ENCODE data around the gene CP. TPM values are rescaled to one million over a fixed set of nuclear protein-coding genes. Genes with fewer than 3 reads are reported as not detected.

Gene CP
- total and polyA plus RNA-seq, 2 experiments from 2014 or later, result 2.8 to 3.6 TPM

DNA sequence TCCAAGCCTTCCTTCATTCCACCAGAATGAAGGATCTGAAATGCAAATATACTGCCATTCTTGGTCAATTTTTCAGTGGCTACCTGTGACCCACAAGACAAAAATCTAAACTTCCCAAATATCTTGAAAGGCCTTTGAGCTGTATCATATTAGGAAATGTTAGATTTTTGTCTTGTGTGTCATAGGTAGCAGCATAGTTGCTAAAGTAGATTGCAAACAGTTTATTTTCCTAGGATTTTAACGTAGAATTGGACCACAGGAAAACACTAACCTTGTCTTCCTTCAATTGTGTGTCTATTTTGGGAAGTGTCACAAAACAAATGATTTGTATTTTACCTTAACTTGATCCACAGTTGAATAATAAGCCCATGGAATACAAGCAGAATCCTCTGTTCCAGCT, 42.4 kb downstream of the CP start (continued):
- TF ChIP-seq, protein P1, sequence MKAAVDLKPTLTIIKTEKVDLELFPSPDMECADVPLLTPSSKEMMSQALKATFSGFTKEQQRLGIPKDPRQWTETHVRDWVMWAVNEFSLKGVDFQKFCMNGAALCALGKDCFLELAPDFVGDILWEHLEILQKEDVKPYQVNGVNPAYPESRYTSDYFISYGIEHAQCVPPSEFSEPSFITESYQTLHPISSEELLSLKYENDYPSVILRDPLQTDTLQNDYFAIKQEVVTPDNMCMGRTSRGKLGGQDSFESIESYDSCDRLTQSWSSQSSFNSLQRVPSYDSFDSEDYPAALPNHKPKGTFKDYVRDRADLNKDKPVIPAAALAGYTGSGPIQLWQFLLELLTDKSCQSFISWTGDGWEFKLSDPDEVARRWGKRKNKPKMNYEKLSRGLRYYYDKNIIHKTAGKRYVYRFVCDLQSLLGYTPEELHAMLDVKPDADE (IDR thresholded peaks at IDR 0.05), result no peak
- TF ChIP-seq JUNB (IDR thresholded peaks at IDR 0.05; ENCODE audit: unreplicated experiment), result no peak
- TF ChIP-seq, protein P2, sequence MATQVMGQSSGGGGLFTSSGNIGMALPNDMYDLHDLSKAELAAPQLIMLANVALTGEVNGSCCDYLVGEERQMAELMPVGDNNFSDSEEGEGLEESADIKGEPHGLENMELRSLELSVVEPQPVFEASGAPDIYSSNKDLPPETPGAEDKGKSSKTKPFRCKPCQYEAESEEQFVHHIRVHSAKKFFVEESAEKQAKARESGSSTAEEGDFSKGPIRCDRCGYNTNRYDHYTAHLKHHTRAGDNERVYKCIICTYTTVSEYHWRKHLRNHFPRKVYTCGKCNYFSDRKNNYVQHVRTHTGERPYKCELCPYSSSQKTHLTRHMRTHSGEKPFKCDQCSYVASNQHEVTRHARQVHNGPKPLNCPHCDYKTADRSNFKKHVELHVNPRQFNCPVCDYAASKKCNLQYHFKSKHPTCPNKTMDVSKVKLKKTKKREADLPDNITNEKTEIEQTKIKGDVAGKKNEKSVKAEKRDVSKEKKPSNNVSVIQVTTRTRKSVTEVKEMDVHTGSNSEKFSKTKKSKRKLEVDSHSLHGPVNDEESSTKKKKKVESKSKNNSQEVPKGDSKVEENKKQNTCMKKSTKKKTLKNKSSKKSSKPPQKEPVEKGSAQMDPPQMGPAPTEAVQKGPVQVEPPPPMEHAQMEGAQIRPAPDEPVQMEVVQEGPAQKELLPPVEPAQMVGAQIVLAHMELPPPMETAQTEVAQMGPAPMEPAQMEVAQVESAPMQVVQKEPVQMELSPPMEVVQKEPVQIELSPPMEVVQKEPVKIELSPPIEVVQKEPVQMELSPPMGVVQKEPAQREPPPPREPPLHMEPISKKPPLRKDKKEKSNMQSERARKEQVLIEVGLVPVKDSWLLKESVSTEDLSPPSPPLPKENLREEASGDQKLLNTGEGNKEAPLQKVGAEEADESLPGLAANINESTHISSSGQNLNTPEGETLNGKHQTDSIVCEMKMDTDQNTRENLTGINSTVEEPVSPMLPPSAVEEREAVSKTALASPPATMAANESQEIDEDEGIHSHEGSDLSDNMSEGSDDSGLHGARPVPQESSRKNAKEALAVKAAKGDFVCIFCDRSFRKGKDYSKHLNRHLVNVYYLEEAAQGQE (IDR thresholded peaks at IDR 0.05; ENCODE audit: unreplicated experiment), result no peak

DNA sequence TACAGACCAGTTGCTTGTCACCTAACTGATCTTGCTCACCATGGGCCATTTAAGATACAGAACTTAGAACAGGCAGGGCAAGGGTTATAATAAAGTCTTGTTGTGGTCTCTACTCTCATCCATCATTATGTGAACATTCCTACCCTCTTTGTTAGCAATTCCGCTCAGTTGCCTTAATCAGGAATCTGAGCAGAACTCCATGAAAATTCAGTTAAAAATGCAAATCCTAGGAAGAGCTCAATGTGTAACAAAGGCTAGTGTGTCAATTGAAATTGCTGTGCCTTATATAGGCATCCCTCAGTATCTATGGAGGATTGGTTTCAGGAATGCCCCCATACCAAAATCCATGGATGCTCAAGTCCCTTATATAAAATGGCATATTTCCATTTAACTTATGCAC, 44.5 kb downstream of the CP start:
- Mint-ChIP-seq H3K36me3 (ENCODE audit: low read depth) (peaks cover 65% of the 10 kb centered on the region), H3K4me1 (no peaks in the 10 kb centered on the region; the same call in 2 of the 3 replicates), H3K27me3 (ENCODE audit: insufficient read depth, low read depth, poor library complexity) (peaks cover 2% of the 10 kb centered on the region), H3K27ac (no peak overlapping the region), H3K4me3 (no peak overlapping the region), H3K9me3 (no peaks in the 10 kb centered on the region; the same call in 2 of the 3 replicates)
- Histone ChIP-seq H3K36me3 (ENCODE audit: insufficient read depth) (peaks cover 20% of the 10 kb centered on the region; the same call in 1 of the 2 replicates), H3K9me2 (ENCODE audit: insufficient read depth) (no peaks in the 10 kb centered on the region), H3K4me2 (no peak overlapping the region), H3K27ac (ENCODE audit: low read depth) (no peak overlapping the region), H3F3A (replicated peaks; ENCODE audit: low read depth) (no peaks in the 10 kb centered on the region), H3K4me3 (no peak overlapping the region), H4K20me1 (replicated peaks; ENCODE audit: insufficient read depth) (no peaks in the 10 kb centered on the region), H3K4me1 (ENCODE audit: insufficient read depth) (no peaks in the 10 kb centered on the region), H3K79me2 (replicated peaks; ENCODE audit: insufficient read depth) (no peaks in the 10 kb centered on the region), H3K27me3 (ENCODE audit: insufficient read depth) (no peaks in the 10 kb centered on the region), H2AFZ (no peak overlapping the region)
- TF ChIP-seq, protein P3, sequence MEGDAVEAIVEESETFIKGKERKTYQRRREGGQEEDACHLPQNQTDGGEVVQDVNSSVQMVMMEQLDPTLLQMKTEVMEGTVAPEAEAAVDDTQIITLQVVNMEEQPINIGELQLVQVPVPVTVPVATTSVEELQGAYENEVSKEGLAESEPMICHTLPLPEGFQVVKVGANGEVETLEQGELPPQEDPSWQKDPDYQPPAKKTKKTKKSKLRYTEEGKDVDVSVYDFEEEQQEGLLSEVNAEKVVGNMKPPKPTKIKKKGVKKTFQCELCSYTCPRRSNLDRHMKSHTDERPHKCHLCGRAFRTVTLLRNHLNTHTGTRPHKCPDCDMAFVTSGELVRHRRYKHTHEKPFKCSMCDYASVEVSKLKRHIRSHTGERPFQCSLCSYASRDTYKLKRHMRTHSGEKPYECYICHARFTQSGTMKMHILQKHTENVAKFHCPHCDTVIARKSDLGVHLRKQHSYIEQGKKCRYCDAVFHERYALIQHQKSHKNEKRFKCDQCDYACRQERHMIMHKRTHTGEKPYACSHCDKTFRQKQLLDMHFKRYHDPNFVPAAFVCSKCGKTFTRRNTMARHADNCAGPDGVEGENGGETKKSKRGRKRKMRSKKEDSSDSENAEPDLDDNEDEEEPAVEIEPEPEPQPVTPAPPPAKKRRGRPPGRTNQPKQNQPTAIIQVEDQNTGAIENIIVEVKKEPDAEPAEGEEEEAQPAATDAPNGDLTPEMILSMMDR (conservative IDR thresholded peaks at IDR 0.05; ENCODE audit: low read depth in 2 of 2), result no peak
- TF ChIP-seq NANOG (IDR thresholded peaks at IDR 0.05; ENCODE audit: borderline replicate concordance), result no peak
- TF ChIP-seq EZH2phosphoT487 (IDR thresholded peaks at IDR 0.05; ENCODE audit: unreplicated experiment), result no peak
- TF ChIP-seq, protein P4, sequence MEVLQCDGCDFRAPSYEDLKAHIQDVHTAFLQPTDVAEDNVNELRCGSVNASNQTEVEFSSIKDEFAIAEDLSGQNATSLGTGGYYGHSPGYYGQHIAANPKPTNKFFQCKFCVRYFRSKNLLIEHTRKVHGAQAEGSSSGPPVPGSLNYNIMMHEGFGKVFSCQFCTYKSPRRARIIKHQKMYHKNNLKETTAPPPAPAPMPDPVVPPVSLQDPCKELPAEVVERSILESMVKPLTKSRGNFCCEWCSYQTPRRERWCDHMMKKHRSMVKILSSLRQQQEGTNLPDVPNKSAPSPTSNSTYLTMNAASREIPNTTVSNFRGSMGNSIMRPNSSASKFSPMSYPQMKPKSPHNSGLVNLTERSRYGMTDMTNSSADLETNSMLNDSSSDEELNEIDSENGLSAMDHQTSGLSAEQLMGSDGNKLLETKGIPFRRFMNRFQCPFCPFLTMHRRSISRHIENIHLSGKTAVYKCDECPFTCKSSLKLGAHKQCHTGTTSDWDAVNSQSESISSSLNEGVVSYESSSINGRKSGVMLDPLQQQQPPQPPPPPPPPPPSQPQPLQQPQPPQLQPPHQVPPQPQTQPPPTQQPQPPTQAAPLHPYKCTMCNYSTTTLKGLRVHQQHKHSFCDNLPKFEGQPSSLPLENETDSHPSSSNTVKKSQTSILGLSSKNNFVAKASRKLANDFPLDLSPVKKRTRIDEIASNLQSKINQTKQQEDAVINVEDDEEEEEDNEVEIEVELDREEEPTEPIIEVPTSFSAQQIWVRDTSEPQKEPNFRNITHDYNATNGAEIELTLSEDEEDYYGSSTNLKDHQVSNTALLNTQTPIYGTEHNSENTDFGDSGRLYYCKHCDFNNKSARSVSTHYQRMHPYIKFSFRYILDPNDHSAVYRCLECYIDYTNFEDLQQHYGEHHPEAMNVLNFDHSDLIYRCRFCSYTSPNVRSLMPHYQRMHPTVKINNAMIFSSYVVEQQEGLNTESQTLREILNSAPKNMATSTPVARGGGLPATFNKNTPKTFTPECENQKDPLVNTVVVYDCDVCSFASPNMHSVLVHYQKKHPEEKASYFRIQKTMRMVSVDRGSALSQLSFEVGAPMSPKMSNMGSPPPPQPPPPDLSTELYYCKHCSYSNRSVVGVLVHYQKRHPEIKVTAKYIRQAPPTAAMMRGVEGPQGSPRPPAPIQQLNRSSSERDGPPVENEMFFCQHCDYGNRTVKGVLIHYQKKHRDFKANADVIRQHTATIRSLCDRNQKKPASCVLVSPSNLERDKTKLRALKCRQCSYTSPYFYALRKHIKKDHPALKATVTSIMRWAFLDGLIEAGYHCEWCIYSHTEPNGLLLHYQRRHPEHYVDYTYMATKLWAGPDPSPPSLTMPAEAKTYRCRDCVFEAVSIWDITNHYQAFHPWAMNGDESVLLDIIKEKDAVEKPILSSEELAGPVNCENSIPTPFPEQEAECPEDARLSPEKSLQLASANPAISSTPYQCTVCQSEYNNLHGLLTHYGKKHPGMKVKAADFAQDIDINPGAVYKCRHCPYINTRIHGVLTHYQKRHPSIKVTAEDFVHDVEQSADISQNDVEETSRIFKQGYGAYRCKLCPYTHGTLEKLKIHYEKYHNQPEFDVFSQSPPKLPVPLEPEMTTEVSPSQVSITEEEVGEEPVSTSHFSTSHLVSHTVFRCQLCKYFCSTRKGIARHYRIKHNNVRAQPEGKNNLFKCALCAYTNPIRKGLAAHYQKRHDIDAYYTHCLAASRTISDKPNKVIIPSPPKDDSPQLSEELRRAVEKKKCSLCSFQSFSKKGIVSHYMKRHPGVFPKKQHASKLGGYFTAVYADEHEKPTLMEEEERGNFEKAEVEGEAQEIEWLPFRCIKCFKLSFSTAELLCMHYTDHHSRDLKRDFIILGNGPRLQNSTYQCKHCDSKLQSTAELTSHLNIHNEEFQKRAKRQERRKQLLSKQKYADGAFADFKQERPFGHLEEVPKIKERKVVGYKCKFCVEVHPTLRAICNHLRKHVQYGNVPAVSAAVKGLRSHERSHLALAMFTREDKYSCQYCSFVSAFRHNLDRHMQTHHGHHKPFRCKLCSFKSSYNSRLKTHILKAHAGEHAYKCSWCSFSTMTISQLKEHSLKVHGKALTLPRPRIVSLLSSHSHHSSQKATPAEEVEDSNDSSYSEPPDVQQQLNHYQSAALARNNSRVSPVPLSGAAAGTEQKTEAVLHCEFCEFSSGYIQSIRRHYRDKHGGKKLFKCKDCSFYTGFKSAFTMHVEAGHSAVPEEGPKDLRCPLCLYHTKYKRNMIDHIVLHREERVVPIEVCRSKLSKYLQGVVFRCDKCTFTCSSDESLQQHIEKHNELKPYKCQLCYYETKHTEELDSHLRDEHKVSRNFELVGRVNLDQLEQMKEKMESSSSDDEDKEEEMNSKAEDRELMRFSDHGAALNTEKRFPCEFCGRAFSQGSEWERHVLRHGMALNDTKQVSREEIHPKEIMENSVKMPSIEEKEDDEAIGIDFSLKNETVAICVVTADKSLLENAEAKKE (CRISPR knock-in tag; IDR thresholded peaks at IDR 0.05), result no peak
- no peak for TF ChIP-seq POLR2AphosphoS5 (IDR thresholded peaks at IDR 0.05; ENCODE audit: low read depth)
- DNase-seq (ENCODE audit: low spot score) (no peak), ATAC-seq (no peak)
